ENCODE data around the gene HELQ. TPM values are rescaled to one million over a fixed set of nuclear protein-coding genes. Genes with fewer than 3 reads are reported as not detected.

The HELQ gene
- total RNA-seq, 2 donors from 2014 or later, result 8.8 to 10.7 TPM

- Histone ChIP-seq H3K27ac (no peak overlapping the region), H3K9me3 (no peaks in the 10 kb centered on the region), H3K36me3 (peaks cover 18% of the 10 kb centered on the region), H3K4me1 (no peaks in the 10 kb centered on the region), H3K4me3 (no peak overlapping the region), H3K27me3 (no peaks in the 10 kb centered on the region)
- no peak for DNase-seq (ENCODE audit: low spot score)
- no peak for TF ChIP-seq CTCF (IDR thresholded peaks at IDR 0.05)
Measured at GRCh38 chr4:83473423-83473822, 17.8 kb upstream of the HELQ start.

GRCh38 chr4:83456184-83456501, 520 bp upstream of the HELQ start:
- Histone ChIP-seq H3K27ac (peak overlapping the region; percentile 95 to 98), H3K4me3 (peak overlapping the region; percentile 79 to 87), H3K36me3 (peaks cover 21% of the 10 kb centered on the region), H3K9me3 (no peaks in the 10 kb centered on the region), H3K27me3 (no peaks in the 10 kb centered on the region), H3K4me1 (peaks cover 0 to 26% of the 10 kb centered on the region in 2 donors)
- TF ChIP-seq CTCF (IDR thresholded peaks at IDR 0.05), result no peak
- DNase-seq (ENCODE audit: low spot score), result no peak

- peak overlapping the region; percentile 95 to 98 for H3K27ac ChIP-seq
- peaks cover 11% of the 10 kb centered on the region for H3K36me3 ChIP-seq
- no peaks in the 10 kb centered on the region for H3K27me3 ChIP-seq
- peaks cover 0 to 26% of the 10 kb centered on the region in 2 donors for H3K4me1 ChIP-seq
- no peak for DNase-seq (ENCODE audit: low spot score)
- peak overlapping the region; percentile 79 to 87 for H3K4me3 ChIP-seq
- no peaks in the 10 kb centered on the region for H3K9me3 ChIP-seq
- TF ChIP-seq CTCF (IDR thresholded peaks at IDR 0.05), result no peak
Measured at GRCh38 chr4:83454686-83455085, 937 bp downstream of the HELQ start.

GRCh38 chr4:83449009-83449408, 6.6 kb downstream of the HELQ start:
- Histone ChIP-seq H3K4me3 (no peak overlapping the region), H3K36me3 (peaks cover 14% of the 10 kb centered on the region), H3K4me1 (peaks cover 0 to 7% of the 10 kb centered on the region in 2 donors), H3K9me3 (no peaks in the 10 kb centered on the region), H3K27me3 (no peaks in the 10 kb centered on the region), H3K27ac (no peak overlapping the region)
- DNase-seq (ENCODE audit: low spot score), result no peak
- no peak for TF ChIP-seq CTCF (IDR thresholded peaks at IDR 0.05)

GRCh38 chr4:83440899-83441298, 14.7 kb downstream of the HELQ start:
- H3K9me3 ChIP-seq, result no peaks in the 10 kb centered on the region
- H3K27ac ChIP-seq, result no peak overlapping the region
- H3K36me3 ChIP-seq, result peaks cover 60% of the 10 kb centered on the region
- H3K4me1 ChIP-seq, result no peaks in the 10 kb centered on the region
- no peak overlapping the region for H3K4me3 ChIP-seq
- DNase-seq (ENCODE audit: low spot score), result no peak
- no peak for TF ChIP-seq CTCF (IDR thresholded peaks at IDR 0.05)
- no peaks in the 10 kb centered on the region for H3K27me3 ChIP-seq

GRCh38 chr4:83440148-83440814, 15.3 kb downstream of the HELQ start:
- Histone ChIP-seq H3K36me3 (peaks cover 57% of the 10 kb centered on the region), H3K9me3 (no peaks in the 10 kb centered on the region), H3K4me1 (no peaks in the 10 kb centered on the region), H3K27ac (no peak overlapping the region), H3K4me3 (no peak overlapping the region), H3K27me3 (no peaks in the 10 kb centered on the region)
- TF ChIP-seq CTCF (IDR thresholded peaks at IDR 0.05), result no peak
- DNase-seq (ENCODE audit: low spot score), result no peak
